Airway epithelial cell (primary cell): ENCODE results near the gene ZNF311. TPM values are rescaled to one million over a fixed set of nuclear protein-coding genes. Genes with fewer than 3 reads are reported as not detected.

Experiments used
- total RNA-seq: library from RNA; depleted of rRNA; stranded (reverse); fragments of >200 nt; gene quantifications from 2 replicates; pipeline ENCODE4 v1.2.3, GENCODE V29; 2015

ZNF311 gene
- total RNA-seq: 0.92 and 1.1 TPM in 2 replicates

DNA sequence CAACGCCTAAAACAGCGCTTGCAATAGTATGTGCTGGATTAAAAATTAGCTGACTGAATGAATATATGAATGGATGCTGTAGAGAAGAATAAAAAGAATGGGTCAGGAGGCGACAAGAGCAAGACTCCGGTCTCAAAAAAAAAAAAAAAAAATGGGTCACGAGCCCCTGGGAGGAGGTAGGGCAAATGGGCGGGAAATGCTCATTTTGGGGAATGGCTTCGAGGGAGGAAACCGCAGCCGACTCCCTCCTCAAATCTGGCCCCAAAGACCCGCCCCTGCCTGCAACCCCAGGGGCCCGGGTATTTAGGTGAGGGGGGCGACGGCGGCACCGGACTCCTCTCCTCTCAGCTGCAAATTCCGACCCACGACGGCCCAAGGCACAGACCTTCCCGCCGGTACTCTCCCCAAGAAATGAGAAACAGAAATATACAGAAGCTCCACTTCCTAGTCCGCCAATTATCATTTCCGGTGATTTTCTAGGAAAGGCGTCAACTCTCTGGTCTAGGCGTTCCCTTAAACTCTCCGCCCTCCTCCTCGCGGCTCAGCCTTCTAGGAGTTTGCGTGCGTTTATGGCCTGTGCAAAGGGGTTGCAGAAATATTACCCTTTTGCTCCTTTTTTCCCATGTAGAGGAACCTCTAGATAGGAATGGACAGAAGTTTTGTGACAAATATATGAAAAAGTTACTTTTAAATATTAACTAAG is at the start of gene ZNF311:
ZNF311 (minus strand) TSS at position 133 of the 703 bp plus-strand sequence. CDS start 1,361 bp downstream, outside the sequence.

DNA sequence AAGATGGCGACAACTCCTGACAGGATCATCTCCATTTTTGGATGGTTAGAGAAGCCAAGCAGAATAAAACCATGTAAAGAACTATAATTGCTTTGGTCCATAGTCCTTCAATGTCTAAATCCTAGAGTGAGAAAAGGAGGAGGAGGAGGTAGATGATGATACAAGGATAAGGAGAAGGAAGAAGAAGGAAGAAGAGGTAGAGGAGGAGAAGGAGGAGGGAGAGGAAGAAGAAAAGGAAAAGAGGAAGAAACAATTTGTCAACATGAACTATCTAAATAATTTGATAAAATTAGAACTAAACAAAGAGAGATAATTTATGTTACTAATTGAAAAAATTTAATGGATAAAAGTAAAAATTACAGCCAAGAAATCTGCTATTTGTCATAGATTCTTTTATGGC is 40.0 kb upstream of the ZNF311 start, which contains the start of gene OR2W1:
OR2W1 (minus strand) TSS at position 101 of the 400 bp plus-strand sequence; CDS start at position 101, 0 bp downstream.

Other genes starting within 250 kb of the ZNF311 start
- 32.7 and 40.8 TPM in 2 replicates for gene TRIM27, start 81.3 kb downstream of the ZNF311 start, total RNA-seq
- gene OR2W1, start 39.9 kb upstream of the ZNF311 start, total RNA-seq: not detected in 2 replicates
- not detected in 2 replicates for gene OR2B3, start 82.0 kb upstream of the ZNF311 start, total RNA-seq
- gene OR2J1, start 94.2 kb upstream of the ZNF311 start, total RNA-seq: not detected in 2 replicates
- not detected in 2 replicates for gene OR2J3, start 102.7 kb upstream of the ZNF311 start, total RNA-seq
- gene OR2J2, start 165.6 kb upstream of the ZNF311 start, total RNA-seq: not detected in 2 replicates